GM12875 (cell line): Measurements from ENCODE around the gene CCT3.
A peak's percentile ranks its signal among the peaks of the same experiment; 100 is the strongest.

Experiments
- H3K4me3 ChIP-seq: one replicate; pipeline ENCODE4 v1.5.1; 2011; ENCODE audit warnings: low read depth, low read length, control low read depth
- CTCF ChIP-seq: IDR thresholded peaks from 2 replicates; pipeline ENCODE4 v1.5.1; 2011; ENCODE audit warnings: low read depth, mild to moderate bottlenecking, control low read depth, inconsistent platforms, low read length, moderate library complexity, borderline replicate concordance; ENCODE audit not compliant: insufficient read depth

Gene CCT3

DNA sequence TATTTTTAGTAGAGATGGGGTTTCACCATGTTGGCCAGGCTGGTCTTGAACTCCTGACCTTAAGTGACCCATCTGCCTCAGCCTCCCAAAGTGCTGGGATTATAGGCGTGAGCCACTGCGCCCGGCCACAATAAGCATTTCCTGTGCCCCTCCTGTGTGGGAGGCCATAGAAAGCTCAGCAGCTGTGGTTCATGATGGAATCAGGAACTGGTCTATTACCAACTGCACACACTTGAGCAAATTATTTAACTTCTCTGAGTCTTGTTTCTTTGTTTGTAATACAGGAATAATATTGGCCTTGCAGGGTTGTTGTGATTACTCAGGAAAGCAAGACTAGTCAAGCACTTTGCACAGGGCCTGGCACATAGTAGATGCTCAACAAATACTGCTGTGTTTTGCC is 45.9 kb upstream of the CCT3 start:
- H3K4me3 ChIP-seq, result no peak overlapping the region
- TF ChIP-seq CTCF, result no peak

DNA sequence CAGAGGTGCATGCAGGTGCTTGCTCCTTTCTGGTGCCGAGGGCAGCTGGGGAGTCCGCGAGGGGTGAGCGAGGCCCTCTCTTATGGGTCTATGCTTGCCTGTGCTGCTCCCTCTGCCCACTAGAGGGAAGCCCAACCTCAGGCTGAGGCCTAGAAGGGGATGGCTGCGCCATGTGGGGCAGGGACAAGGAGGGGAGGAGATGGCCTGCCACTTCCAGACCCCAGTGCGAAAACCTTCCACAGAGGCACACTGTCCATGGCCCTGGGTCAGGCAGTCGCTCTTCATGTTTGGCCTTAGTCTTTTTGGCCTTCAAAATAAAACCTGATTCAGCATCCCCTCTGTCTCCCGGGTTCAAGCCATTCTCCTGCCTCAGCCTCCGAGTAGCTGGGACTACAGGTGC is 44.9 kb upstream of the CCT3 start:
- H3K4me3 ChIP-seq, result no peak overlapping the region
- peak; percentile 98 for TF ChIP-seq CTCF

DNA sequence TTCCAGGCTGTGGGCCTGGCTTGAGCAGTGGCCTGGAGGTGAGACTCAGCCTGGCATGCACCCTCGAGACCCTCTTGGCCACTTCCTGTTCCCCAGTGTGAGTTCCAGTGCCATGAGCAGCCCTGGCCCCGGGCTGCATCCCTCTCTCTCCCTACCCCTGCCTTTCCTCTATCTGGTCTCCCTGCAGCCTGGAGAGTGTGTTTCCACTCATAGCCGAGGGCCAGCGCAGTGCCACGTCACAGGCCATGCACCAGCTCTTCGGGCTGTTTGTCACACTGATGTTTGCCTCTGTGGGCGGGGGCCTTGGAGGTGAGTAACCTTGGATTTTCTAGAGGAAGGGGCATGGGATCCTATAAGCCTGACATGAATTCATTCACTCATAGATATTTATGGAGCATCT is 44.5 kb upstream of the CCT3 start:
- TF ChIP-seq CTCF, result no peak
- H3K4me3 ChIP-seq, result no peak overlapping the region

DNA sequence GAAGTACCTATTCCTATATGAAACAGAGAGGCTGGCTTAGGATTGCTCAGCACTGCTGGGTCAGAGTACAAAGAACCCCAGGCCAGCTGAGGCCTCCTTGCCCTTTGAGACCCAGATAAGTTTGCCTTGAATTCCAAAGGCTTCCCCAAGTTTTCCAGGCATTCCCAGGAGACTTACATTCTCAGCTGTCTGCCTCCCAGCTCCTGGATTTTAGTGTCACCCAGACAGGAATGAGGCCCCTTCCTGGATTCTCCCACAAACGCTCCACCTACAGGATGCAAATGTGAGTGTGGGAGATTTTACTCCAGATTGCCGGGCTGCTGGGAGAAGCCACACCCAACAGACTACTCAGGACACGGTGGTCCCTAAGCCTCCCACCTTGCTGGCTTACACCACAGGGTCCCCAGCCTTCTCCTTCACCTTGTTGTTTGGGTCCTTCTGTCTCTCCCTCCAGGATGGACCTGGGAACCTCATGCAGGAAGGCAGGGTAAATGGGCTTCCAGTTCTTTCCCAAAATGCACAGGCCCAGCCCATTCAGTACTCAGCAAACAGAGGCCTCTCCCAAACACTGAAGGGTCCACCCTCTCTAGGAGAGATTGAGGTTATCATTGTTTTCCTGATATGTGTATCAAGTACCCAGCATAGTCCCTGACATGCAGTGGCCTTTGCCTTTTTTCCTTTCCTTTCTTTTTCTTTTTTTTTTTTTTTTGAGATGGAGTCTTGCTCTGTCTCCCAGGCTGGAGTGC is 41.5 kb upstream of the CCT3 start:
- no peak overlapping the region for H3K4me3 ChIP-seq
- no peak for TF ChIP-seq CTCF

GRCh38 chr1:156378557-156378956 is 40.5 kb upstream of the CCT3 start:
- H3K4me3 ChIP-seq, result no peak overlapping the region
- no peak for TF ChIP-seq CTCF

- H3K4me3 ChIP-seq, result no peak overlapping the region
- no peak for TF ChIP-seq CTCF
These were observed 39.1 kb upstream of the CCT3 start for GRCh38 chr1:156376958-156377919.
